Activated B cell treated with CpG ODN at 0.5 μM for 24 hours (primary cell): ENCODE measurements around the gene DIP2C. TPM values are rescaled to one million over a fixed set of nuclear protein-coding genes. Genes with fewer than 3 reads are reported as not detected.

ENCODE experiments used
- ATAC-seq: fragments of 200-7000 bp; cut with Tn5 transposase; one replicate; pipeline ENCODE4 v1.10.0; 2021; ENCODE audit warnings: low read depth, mild to moderate bottlenecking, moderate library complexity
- CTCF ChIA-PET: fragments of 350-600 bp; sonication (Branson Sonifier 250); formaldehyde crosslinking; loops from one replicate; lab custom pipeline; 2021; ENCODE audit warnings: antibody characterized with exemption; lab: Charles Lee
- POLR2A ChIA-PET: fragments of 350-600 bp; sonication (Branson Sonifier 250); formaldehyde crosslinking; loops from one replicate; lab custom pipeline; 2021; ENCODE audit warnings: antibody characterized with exemption; lab: Charles Lee
- DNase-seq: peaks from one replicate; pipeline ENCODE4 v3.0.0; 2022
- H3K27ac Mint-ChIP-seq: one replicate; pipeline ENCODE4 v1.8.0; 2020; ENCODE audit warnings: mixed read lengths
- H3K27me3 Mint-ChIP-seq: one replicate; pipeline ENCODE4 v1.8.0; 2021; ENCODE audit warnings: mixed read lengths
- H3K36me3 Mint-ChIP-seq: one replicate; pipeline ENCODE4 v1.8.0; 2021; ENCODE audit warnings: low read depth, mixed read lengths
- H3K4me1 Mint-ChIP-seq: one replicate; pipeline ENCODE4 v1.8.0; 2021; ENCODE audit warnings: mixed read lengths
- H3K4me3 Mint-ChIP-seq: one replicate; pipeline ENCODE4 v1.8.0; 2020; ENCODE audit warnings: mild to moderate bottlenecking, mixed read lengths
- H3K9me3 Mint-ChIP-seq: one replicate; pipeline ENCODE4 v1.8.0; 2020; ENCODE audit warnings: mixed read lengths
- CTCF ChIP-seq: fragments of 200-600 bp; IDR thresholded peaks from one replicate; pipeline ENCODE4 v1.8.0; 2022; ENCODE audit warnings: antibody characterized with exemption, mild to moderate bottlenecking
- intact Hi-C: fragments of 100-400 bp; cut with micrococcal nuclease; formaldehyde crosslinking; loops from one replicate; pipeline ENCODE4 v1.15.1; 2024
- total RNA-seq: library from RNA; stranded (reverse); gene quantifications from 2 replicates; pipeline ENCODE4 v1.2.3, GENCODE V29; 2022

The DIP2C gene
- total RNA-seq, 1 donor from 2014 or later, result 0.49 TPM

DNA sequence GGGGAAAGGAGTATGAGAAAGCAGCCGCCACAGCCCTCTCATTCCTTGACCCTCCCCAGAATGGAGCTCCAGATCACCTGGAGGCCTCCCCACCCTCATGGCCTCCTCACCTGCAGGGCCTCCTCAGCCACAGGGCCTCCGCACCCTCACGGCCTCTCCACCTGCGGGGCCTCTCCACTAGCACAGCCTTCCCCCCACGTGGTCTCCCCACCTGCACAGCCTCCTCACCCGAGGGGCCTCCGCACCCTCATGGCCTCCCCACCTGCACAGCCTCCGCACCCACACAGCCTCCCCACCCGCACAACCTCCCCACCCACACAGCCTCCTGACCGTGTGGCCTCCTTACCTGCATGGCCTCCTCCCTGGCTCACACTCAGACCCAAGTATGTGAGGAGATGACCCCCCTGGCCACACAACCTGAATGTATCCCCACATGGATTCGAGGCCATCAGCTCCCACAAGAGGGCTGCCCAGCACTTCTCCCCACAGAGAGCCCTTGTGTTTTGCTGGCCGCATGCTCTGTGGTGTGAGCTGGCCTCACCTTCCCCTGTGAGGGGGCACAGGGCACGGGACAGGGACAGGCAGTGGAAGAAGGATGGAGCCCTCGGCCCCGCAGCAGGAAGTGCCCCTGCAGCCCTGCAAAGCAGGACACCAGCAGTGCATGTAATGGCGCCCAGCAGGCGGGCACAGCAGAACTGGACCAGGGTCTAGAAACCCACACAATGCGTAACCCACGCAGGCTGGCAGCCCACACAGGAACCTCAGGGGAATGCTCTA lies 3.1 kb downstream of the DIP2C start:
- Mint-ChIP-seq H3K9me3 (no peaks in the 10 kb centered on the region), H3K4me1 (peaks cover 5% of the 10 kb centered on the region), H3K36me3 (no peaks in the 10 kb centered on the region), H3K27me3 (peaks cover 41% of the 10 kb centered on the region), H3K4me3 (no peak overlapping the region), H3K27ac (no peak overlapping the region)
- DNase-seq (no peak), ATAC-seq (no peak)
- intact Hi-C loops, result no loop called here
- POLR2A ChIA-PET, result no interaction called here
- CTCF ChIA-PET, result no interaction called here
- TF ChIP-seq CTCF, result no peak

DNA sequence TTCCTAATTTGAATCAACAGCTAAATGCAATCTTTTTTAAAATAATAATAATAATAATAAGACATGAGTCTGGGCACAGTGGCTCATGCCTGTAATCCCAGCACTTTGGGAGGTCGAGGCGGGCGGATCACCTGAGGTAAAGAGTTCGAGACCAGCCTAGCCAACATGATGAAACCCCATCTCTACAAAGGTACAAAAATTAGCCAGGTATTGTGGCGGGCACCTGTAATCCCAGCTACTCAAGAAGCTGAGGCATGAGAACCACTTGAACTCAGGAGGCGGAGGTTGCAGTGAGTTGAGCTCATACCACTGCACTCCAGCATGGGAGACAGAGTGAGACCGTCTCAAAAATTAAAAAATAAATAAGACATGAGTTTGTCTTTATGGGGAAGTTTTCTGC lies 3.9 kb downstream of the DIP2C start:
- Mint-ChIP-seq H3K27ac (no peak overlapping the region), H3K27me3 (peaks cover 36% of the 10 kb centered on the region)
- POLR2A ChIA-PET, result no interaction called here

GRCh38 chr10:683448-684071 lies 5.9 kb downstream of the DIP2C start:
- TF ChIP-seq CTCF, result no peak
- H3K9me3 Mint-ChIP-seq, result no peaks in the 10 kb centered on the region
- H3K27ac Mint-ChIP-seq, result no peak overlapping the region
- ATAC-seq (no peak), DNase-seq (no peak)
- peaks cover 31% of the 10 kb centered on the region for H3K27me3 Mint-ChIP-seq
- intact Hi-C loops, result no loop called here
- H3K4me3 Mint-ChIP-seq, result no peak overlapping the region
- POLR2A ChIA-PET, result no interaction called here
- H3K4me1 Mint-ChIP-seq, result peaks cover 2% of the 10 kb centered on the region
- CTCF ChIA-PET, result no interaction called here
- no peaks in the 10 kb centered on the region for H3K36me3 Mint-ChIP-seq

More for the DNA sequence above, 3.9 kb downstream of the DIP2C start:
- intact Hi-C loops, result no loop called here
- H3K36me3 Mint-ChIP-seq, result no peaks in the 10 kb centered on the region
- TF ChIP-seq CTCF, result no peak
- no peak for ATAC-seq
- peaks cover 5% of the 10 kb centered on the region for H3K4me1 Mint-ChIP-seq
- H3K9me3 Mint-ChIP-seq, result no peaks in the 10 kb centered on the region
- CTCF ChIA-PET, result no interaction called here
- DNase-seq, result no peak
- no peak overlapping the region for H3K4me3 Mint-ChIP-seq

- ChIA-PET CTCF (no interaction called here), POLR2A (no interaction called here)
- no peak overlapping the region for H3K27ac Mint-ChIP-seq
- H3K36me3 Mint-ChIP-seq, result no peaks in the 10 kb centered on the region
- H3K9me3 Mint-ChIP-seq, result no peaks in the 10 kb centered on the region
- peaks cover 26% of the 10 kb centered on the region for H3K27me3 Mint-ChIP-seq
- intact Hi-C loops, result no loop called here
- no peak for ATAC-seq
- H3K4me1 Mint-ChIP-seq, result peaks cover 1% of the 10 kb centered on the region
- DNase-seq, result no peak
- no peak for TF ChIP-seq CTCF
- H3K4me3 Mint-ChIP-seq, result no peak overlapping the region
Measured at GRCh38 chr10:682931-683447, 6.5 kb downstream of the DIP2C start.

DNA sequence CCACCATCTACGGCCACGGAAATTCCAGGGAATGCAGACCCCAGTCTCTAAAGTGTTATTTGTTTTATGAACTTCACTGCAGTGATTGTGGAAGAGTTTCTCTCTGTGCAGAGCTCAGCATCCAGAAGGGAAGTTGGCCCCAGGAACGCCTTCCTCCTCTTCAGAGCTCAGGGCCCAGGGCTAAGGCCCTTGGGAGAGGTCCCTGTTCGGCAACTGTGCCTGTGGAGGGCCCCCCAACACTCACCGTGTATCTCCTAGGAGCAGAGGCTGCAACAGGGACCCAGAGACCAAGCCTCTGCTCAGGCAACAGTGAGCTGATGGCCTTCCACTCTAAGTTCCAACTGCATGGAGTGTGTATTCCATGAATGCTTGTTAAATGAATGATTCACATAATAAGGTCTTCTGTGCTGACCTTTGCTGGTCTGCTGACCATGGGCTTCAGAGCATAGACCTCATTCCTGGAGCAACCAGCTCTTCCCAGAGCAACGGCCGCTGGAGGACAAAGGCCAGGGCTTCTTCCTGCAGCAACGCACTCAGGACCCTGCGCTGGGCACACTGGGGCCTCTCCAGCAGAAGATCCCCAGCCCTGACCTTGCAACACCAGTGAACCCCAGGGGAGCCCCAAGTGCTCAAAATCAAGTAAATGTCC lies 7.7 kb downstream of the DIP2C start:
- CTCF ChIA-PET, result no interaction called here
- no peak for TF ChIP-seq CTCF
- Mint-ChIP-seq H3K4me3 (no peak overlapping the region), H3K4me1 (no peaks in the 10 kb centered on the region), H3K27ac (no peak overlapping the region), H3K36me3 (no peaks in the 10 kb centered on the region), H3K27me3 (peaks cover 15% of the 10 kb centered on the region), H3K9me3 (no peaks in the 10 kb centered on the region)
- ATAC-seq (no peak), DNase-seq (no peak)
- intact Hi-C loops, result no loop called here
- POLR2A ChIA-PET, result no interaction called here
